ENCODE data around the gene ZBED2.

Gene ZBED2

GRCh38 chr3:111608383-111608782 lies 13.2 kb upstream of the ZBED2 start:
- ChIA-PET POLR2A (no interaction called here), CTCF (no interaction called here)
- Histone ChIP-seq H3K36me3 (ENCODE audit: control insufficient read depth in 2 of 2, insufficient read depth in 1 of 2, low read length in 2 of 2) (no peaks in the 10 kb centered on the region), H3K4me3 (ENCODE audit: low read depth, low read length) (no peak overlapping the region), H3K4me1 (ENCODE audit: control insufficient read depth, insufficient read depth, low read length) (no peaks in the 10 kb centered on the region), H3K27ac (ENCODE audit: extremely low read depth, low read depth, low read length) (no peak overlapping the region), H3K9me3 (ENCODE audit: control insufficient read depth, insufficient read depth, low read depth, low read length) (no peaks in the 10 kb centered on the region)
- TF ChIP-seq ZSCAN16 (tag by site-specific recombination; IDR thresholded peaks at IDR 0.05) (no peak), ZNF140 (tag by site-specific recombination; IDR thresholded peaks at IDR 0.05) (no peak), BCL11A (tag by site-specific recombination; IDR thresholded peaks at IDR 0.05; ENCODE audit: low read depth) (no peak), SCRT2 (tag by site-specific recombination; IDR thresholded peaks at IDR 0.05) (no peak), KLF7 (tag by site-specific recombination; IDR thresholded peaks at IDR 0.05; ENCODE audit: borderline replicate concordance) (no peak), ZNF514 (tag by site-specific recombination; IDR thresholded peaks at IDR 0.05) (no peak), ZNF155 (tag by site-specific recombination; IDR thresholded peaks at IDR 0.05) (no peak), ZNF654 (tag by site-specific recombination; IDR thresholded peaks at IDR 0.05; ENCODE audit: low read depth) (no peak)
- TF ChIP-seq, protein P1, sequence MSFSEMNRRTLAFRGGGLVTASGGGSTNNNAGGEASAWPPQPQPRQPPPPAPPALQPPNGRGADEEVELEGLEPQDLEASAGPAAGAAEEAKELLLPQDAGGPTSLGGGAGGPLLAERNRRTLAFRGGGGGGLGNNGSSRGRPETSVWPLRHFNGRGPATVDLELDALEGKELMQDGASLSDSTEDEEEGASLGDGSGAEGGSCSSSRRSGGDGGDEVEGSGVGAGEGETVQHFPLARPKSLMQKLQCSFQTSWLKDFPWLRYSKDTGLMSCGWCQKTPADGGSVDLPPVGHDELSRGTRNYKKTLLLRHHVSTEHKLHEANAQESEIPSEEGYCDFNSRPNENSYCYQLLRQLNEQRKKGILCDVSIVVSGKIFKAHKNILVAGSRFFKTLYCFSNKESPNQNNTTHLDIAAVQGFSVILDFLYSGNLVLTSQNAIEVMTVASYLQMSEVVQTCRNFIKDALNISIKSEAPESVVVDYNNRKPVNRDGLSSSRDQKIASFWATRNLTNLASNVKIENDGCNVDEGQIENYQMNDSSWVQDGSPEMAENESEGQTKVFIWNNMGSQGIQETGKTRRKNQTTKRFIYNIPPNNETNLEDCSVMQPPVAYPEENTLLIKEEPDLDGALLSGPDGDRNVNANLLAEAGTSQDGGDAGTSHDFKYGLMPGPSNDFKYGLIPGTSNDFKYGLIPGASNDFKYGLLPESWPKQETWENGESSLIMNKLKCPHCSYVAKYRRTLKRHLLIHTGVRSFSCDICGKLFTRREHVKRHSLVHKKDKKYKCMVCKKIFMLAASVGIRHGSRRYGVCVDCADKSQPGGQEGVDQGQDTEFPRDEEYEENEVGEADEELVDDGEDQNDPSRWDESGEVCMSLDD (tag by site-specific recombination; IDR thresholded peaks at IDR 0.05), result no peak

DNA sequence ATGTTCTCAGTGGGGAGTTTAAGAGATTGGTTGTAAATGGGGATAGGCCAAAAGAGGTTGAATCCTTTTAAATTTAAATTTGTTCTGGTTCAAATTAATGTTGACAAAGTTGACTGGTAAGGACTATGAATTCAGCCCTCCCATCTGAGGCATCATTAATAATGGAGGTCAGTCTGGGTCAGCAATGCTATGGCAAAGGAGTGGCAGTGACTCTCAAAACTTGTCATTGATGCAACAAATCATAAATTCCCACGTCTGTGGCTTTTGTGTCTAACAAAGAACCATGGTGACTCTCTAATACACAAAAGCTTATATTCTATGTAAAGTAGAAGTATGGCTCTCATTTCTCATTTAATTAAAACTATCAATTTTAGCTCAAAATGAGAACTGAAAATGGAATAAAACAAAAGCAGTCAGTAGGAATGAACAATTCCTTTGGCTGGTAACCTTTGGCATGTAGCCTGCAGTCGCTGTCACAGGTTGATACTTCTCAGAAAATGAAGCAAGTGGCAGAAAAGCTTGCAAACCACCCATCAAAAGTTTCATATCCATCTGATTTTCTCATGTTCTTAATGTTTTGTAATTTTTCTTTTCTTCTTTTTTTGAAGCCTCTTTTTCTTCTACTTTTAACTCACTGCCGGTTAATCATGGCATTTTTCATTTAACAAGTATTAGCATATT lies 12.2 kb upstream of the ZBED2 start:
- no peaks in the 10 kb centered on the region for H3K9me3 ChIP-seq (ENCODE audit: control insufficient read depth, insufficient read depth, low read depth, low read length)
- ChIA-PET POLR2A (no interaction called here), CTCF (no interaction called here)
- TF ChIP-seq GFI1B (tag by site-specific recombination; IDR thresholded peaks at IDR 0.05), result no peak
- no peak overlapping the region for H3K27ac ChIP-seq (ENCODE audit: extremely low read depth, low read depth, low read length)
- no peak overlapping the region for H3K4me3 ChIP-seq (ENCODE audit: low read depth, low read length)
- no peaks in the 10 kb centered on the region for H3K4me1 ChIP-seq (ENCODE audit: control insufficient read depth, insufficient read depth, low read length)
- H3K36me3 ChIP-seq (ENCODE audit: control insufficient read depth in 2 of 2, insufficient read depth in 1 of 2, low read length in 2 of 2), result no peaks in the 10 kb centered on the region

GRCh38 chr3:111605493-111605892 lies 10.3 kb upstream of the ZBED2 start:
- no peaks in the 10 kb centered on the region for H3K36me3 ChIP-seq (ENCODE audit: control insufficient read depth in 2 of 2, insufficient read depth in 1 of 2, low read length in 2 of 2)
- H3K27ac ChIP-seq (ENCODE audit: extremely low read depth, low read depth, low read length), result no peak overlapping the region
- H3K9me3 ChIP-seq (ENCODE audit: control insufficient read depth, insufficient read depth, low read depth, low read length), result no peaks in the 10 kb centered on the region
- ChIA-PET CTCF (no interaction called here), POLR2A (no interaction called here)
- H3K4me3 ChIP-seq (ENCODE audit: low read depth, low read length), result no peak overlapping the region
- H3K4me1 ChIP-seq (ENCODE audit: control insufficient read depth, insufficient read depth, low read length), result no peaks in the 10 kb centered on the region
- TF ChIP-seq, protein P2, sequence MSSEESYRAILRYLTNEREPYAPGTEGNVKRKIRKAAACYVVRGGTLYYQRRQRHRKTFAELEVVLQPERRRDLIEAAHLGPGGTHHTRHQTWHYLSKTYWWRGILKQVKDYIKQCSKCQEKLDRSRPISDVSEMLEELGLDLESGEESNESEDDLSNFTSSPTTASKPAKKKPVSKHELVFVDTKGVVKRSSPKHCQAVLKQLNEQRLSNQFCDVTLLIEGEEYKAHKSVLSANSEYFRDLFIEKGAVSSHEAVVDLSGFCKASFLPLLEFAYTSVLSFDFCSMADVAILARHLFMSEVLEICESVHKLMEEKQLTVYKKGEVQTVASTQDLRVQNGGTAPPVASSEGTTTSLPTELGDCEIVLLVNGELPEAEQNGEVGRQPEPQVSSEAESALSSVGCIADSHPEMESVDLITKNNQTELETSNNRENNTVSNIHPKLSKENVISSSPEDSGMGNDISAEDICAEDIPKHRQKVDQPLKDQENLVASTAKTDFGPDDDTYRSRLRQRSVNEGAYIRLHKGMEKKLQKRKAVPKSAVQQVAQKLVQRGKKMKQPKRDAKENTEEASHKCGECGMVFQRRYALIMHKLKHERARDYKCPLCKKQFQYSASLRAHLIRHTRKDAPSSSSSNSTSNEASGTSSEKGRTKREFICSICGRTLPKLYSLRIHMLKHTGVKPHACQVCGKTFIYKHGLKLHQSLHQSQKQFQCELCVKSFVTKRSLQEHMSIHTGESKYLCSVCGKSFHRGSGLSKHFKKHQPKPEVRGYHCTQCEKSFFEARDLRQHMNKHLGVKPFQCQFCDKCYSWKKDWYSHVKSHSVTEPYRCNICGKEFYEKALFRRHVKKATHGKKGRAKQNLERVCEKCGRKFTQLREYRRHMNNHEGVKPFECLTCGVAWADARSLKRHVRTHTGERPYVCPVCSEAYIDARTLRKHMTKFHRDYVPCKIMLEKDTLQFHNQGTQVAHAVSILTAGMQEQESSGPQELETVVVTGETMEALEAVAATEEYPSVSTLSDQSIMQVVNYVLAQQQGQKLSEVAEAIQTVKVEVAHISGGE (tag by site-specific recombination; conservative IDR thresholded peaks at IDR 0.05; ENCODE audit: low read depth), result no peak
- no peak for TF ChIP-seq SP7 (tag by site-specific recombination; IDR thresholded peaks at IDR 0.05)
- TF ChIP-seq ZNF521 (tag by site-specific recombination; IDR thresholded peaks at IDR 0.05), result no peak
- no peak for TF ChIP-seq OSR2 (tag by site-specific recombination; IDR thresholded peaks at IDR 0.05)
- no peak for TF ChIP-seq ZNF843 (tag by site-specific recombination; IDR thresholded peaks at IDR 0.05)
- no peak for TF ChIP-seq ZNF701 (tag by site-specific recombination; IDR thresholded peaks at IDR 0.05)
- no peak for TF ChIP-seq ZSCAN16 (tag by site-specific recombination; IDR thresholded peaks at IDR 0.05)
- no peak for TF ChIP-seq ZNF76 (tag by site-specific recombination; IDR thresholded peaks at IDR 0.05; ENCODE audit: borderline replicate concordance, low read depth)
- TF ChIP-seq ZNF585B (tag by site-specific recombination; IDR thresholded peaks at IDR 0.05), result no peak
